Measurements from ENCODE around the gene SFXN5. TPM values are rescaled to one million over a fixed set of nuclear protein-coding genes. Genes with fewer than 3 reads are reported as not detected.
"Not testable (repeated sequence)": the region's sequence is repeated elsewhere in the genome, so short reads cannot be mapped to it uniquely, and the experiment has no call there.

The SFXN5 gene
- total RNA-seq, 2 donors from 2014 or later: 16.6 to 18.1 TPM

- peak overlapping the region; percentile 78 for H3K4me3 ChIP-seq
- no peaks in the 10 kb centered on the region for H3K36me3 ChIP-seq
- peak overlapping the region; percentile 87 to 92 for H3K27ac ChIP-seq
- no peak for ATAC-seq (ENCODE audit: insufficient number of reproducible peaks, low FRiP score, low read depth)
- DNase-seq (ENCODE audit: low spot score): no peak
- no peaks in the 10 kb centered on the region for H3K9me3 ChIP-seq
- peaks cover 16 to 28% of the 10 kb centered on the region in 2 donors for H3K4me1 ChIP-seq (ENCODE audit: control insufficient read depth in 1 of 2, low read depth in 2 of 2)
- H3K27me3 ChIP-seq (replicated peaks; ENCODE audit: insufficient read depth): no peaks in the 10 kb centered on the region
- no peak for TF ChIP-seq CTCF (IDR thresholded peaks at IDR 0.05)
These were observed 1.5 kb downstream of the SFXN5 start for GRCh38 chr2:73069855-73070642.

- no peaks in the 10 kb centered on the region for H3K27me3 ChIP-seq (replicated peaks; ENCODE audit: insufficient read depth)
- ATAC-seq (ENCODE audit: insufficient number of reproducible peaks, low FRiP score, low read depth) (no peak), DNase-seq (ENCODE audit: low spot score) (no peak)
- peak overlapping the region; percentile 78 for H3K4me3 ChIP-seq
- H3K27ac ChIP-seq: no peak overlapping the region
- no peaks in the 10 kb centered on the region for H3K9me3 ChIP-seq
- no peak for TF ChIP-seq CTCF (IDR thresholded peaks at IDR 0.05)
- H3K4me1 ChIP-seq (ENCODE audit: control insufficient read depth in 1 of 2, low read depth in 2 of 2): peaks cover 16 to 32% of the 10 kb centered on the region in 2 donors
- H3K36me3 ChIP-seq: no peaks in the 10 kb centered on the region
These were observed 2.3 kb downstream of the SFXN5 start for GRCh38 chr2:73069041-73069854.

GRCh38 chr2:73068147-73068546 is 3.4 kb downstream of the SFXN5 start:
- no peaks in the 10 kb centered on the region for H3K36me3 ChIP-seq
- no peak for TF ChIP-seq CTCF (IDR thresholded peaks at IDR 0.05)
- H3K9me3 ChIP-seq: no peaks in the 10 kb centered on the region
- no peaks in the 10 kb centered on the region for H3K27me3 ChIP-seq (replicated peaks; ENCODE audit: insufficient read depth)
- H3K27ac ChIP-seq: no peak overlapping the region
- DNase-seq (ENCODE audit: low spot score) (no peak), ATAC-seq (ENCODE audit: insufficient number of reproducible peaks, low FRiP score, low read depth) (no peak)
- peaks cover 16 to 43% of the 10 kb centered on the region in 2 donors for H3K4me1 ChIP-seq (ENCODE audit: control insufficient read depth in 1 of 2, low read depth in 2 of 2)
- no peak overlapping the region for H3K4me3 ChIP-seq

DNA sequence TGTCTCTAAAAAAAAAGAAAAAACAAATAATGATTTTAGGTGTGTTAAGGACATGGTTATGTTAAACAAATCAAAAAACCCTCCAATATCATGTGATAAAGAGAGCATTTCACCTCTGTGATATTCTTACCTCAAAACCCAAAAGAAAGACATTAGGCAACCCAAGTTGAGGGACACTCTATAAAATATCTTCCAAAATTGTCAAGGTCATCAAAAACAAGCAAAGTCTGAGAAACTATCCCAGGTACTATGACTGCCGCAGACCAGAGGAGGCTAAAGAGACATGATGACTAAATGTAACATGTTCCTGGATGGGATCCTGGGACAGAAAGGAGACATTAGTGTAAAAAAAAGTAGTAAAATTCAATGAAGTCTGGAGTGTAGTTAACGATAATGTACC is 4.5 kb downstream of the SFXN5 start:
- H3K27me3 ChIP-seq (replicated peaks; ENCODE audit: insufficient read depth): no peaks in the 10 kb centered on the region
- H3K4me3 ChIP-seq: no peak overlapping the region
- no peak for TF ChIP-seq CTCF (IDR thresholded peaks at IDR 0.05)
- ATAC-seq (ENCODE audit: insufficient number of reproducible peaks, low FRiP score, low read depth) (no peak), DNase-seq (ENCODE audit: low spot score) (no peak)
- peaks cover 13 to 40% of the 10 kb centered on the region in 2 donors for H3K4me1 ChIP-seq (ENCODE audit: control insufficient read depth in 1 of 2, low read depth in 2 of 2)
- H3K9me3 ChIP-seq: no peaks in the 10 kb centered on the region
- H3K27ac ChIP-seq: no peak overlapping the region
- H3K36me3 ChIP-seq: no peaks in the 10 kb centered on the region

GRCh38 chr2:73065070-73065469 is 6.4 kb downstream of the SFXN5 start:
- not testable (repeated sequence) for H3K9me3 ChIP-seq; H3K36me3 ChIP-seq; H3K27ac ChIP-seq; ATAC-seq (ENCODE audit: insufficient number of reproducible peaks, low FRiP score, low read depth); H3K27me3 ChIP-seq (replicated peaks; ENCODE audit: insufficient read depth); H3K4me3 ChIP-seq; DNase-seq (ENCODE audit: low spot score)
- H3K4me1 ChIP-seq (ENCODE audit: control insufficient read depth in 1 of 2, low read depth in 2 of 2): peaks cover 11 to 33% of the 10 kb centered on the region in 2 donors
